Measurements from ENCODE around the gene BCL2L13. TPM values are rescaled to one million over a fixed set of nuclear protein-coding genes. Genes with fewer than 3 reads are reported as not detected.
A peak's percentile ranks its signal among the peaks of the same experiment; 100 is the strongest.

BCL2L13 gene
- total RNA-seq, 2 donors from 2014 or later: 37.5 to 44.2 TPM

GRCh38 chr22:17743661-17744411 lies 105.3 kb downstream of the BCL2L13 start:
- H3K4me1 Mint-ChIP-seq: peaks cover 11% of the 10 kb centered on the region
- Histone ChIP-seq H3K4me3 (ENCODE audit: low read length) (no peak overlapping the region), H3K4me1 (ENCODE audit: control insufficient read depth, insufficient read depth, low read length) (no peaks in the 10 kb centered on the region)

GRCh38 chr22:17744430-17744829 lies 105.9 kb downstream of the BCL2L13 start:
- no peak overlapping the region for H3K9ac ChIP-seq (ENCODE audit: extremely low read depth, low read length, poor library complexity, severe bottlenecking)
- 79 to 89% methylated on average over 5 to 7 of the region's 7 CpGs for WGBS, 2 experiments (ENCODE audit: insufficient coverage in 1 of 2, insufficient read length in 1 of 2)
- no peak overlapping the region for H3K27ac ChIP-seq (ENCODE audit: low read depth, low read length)
- no peaks in the 10 kb centered on the region for H3K36me3 ChIP-seq (ENCODE audit: control insufficient read depth, insufficient read depth, low read length)
- no peak overlapping the region for H3K27ac Mint-ChIP-seq
- peaks cover 11% of the 10 kb centered on the region for H3K4me1 Mint-ChIP-seq
- H3K4me3 Mint-ChIP-seq: no peak overlapping the region
- no peaks in the 10 kb centered on the region for H3K27me3 Mint-ChIP-seq (ENCODE audit: insufficient read depth)
- no peak for DNase-seq
- no peak overlapping the region for H3K4me3 ChIP-seq (ENCODE audit: low read length)
- no peaks in the 10 kb centered on the region for H3K4me1 ChIP-seq (ENCODE audit: control insufficient read depth, insufficient read depth, low read length)
- no peaks in the 10 kb centered on the region for H3K9me3 Mint-ChIP-seq
- H3K9me3 ChIP-seq (ENCODE audit: control insufficient read depth, low read length): no peaks in the 10 kb centered on the region
- H3K36me3 Mint-ChIP-seq (ENCODE audit: low read depth): no peaks in the 10 kb centered on the region
- H3K27me3 ChIP-seq (ENCODE audit: control insufficient read depth, insufficient read depth, low read length, poor library complexity, severe bottlenecking): no peaks in the 10 kb centered on the region
- TF ChIP-seq CTCF (conservative IDR thresholded peaks at IDR 0.05): no peak

More at GRCh38 chr22:17743661-17744411, 105.3 kb downstream of the BCL2L13 start:
- Histone ChIP-seq H3K9me3 (ENCODE audit: control insufficient read depth, low read length) (no peaks in the 10 kb centered on the region), H3K27me3 (ENCODE audit: control insufficient read depth, insufficient read depth, low read length, poor library complexity, severe bottlenecking) (no peaks in the 10 kb centered on the region), H3K36me3 (ENCODE audit: control insufficient read depth, insufficient read depth, low read length) (no peaks in the 10 kb centered on the region), H3K27ac (ENCODE audit: low read depth, low read length) (no peak overlapping the region), H3K9ac (ENCODE audit: extremely low read depth, low read length, poor library complexity, severe bottlenecking) (no peak overlapping the region)
- peak; percentile 60 for DNase-seq
- Mint-ChIP-seq H3K27me3 (ENCODE audit: insufficient read depth) (no peaks in the 10 kb centered on the region), H3K27ac (no peak overlapping the region), H3K36me3 (ENCODE audit: low read depth) (no peaks in the 10 kb centered on the region), H3K4me3 (no peak overlapping the region), H3K9me3 (no peaks in the 10 kb centered on the region)
- no peak for TF ChIP-seq CTCF (conservative IDR thresholded peaks at IDR 0.05)
- WGBS, 2 experiments (ENCODE audit: insufficient coverage in 1 of 2, insufficient read length in 1 of 2): 82 to 88% methylated on average over 20 to 25 of the region's 25 CpGs

- H3K27me3 ChIP-seq (ENCODE audit: control insufficient read depth, insufficient read depth, low read length, poor library complexity, severe bottlenecking): no peaks in the 10 kb centered on the region
- no peak for TF ChIP-seq CTCF (conservative IDR thresholded peaks at IDR 0.05)
- 90 to 96% methylated on average over 5 to 10 of the region's 10 CpGs for WGBS, 2 experiments (ENCODE audit: insufficient coverage in 1 of 2, insufficient read length in 1 of 2)
- no peaks in the 10 kb centered on the region for H3K9me3 ChIP-seq (ENCODE audit: control insufficient read depth, low read length)
- H3K36me3 ChIP-seq (ENCODE audit: control insufficient read depth, insufficient read depth, low read length): no peaks in the 10 kb centered on the region
- H3K4me3 ChIP-seq (ENCODE audit: low read length): no peak overlapping the region
- H3K27ac ChIP-seq (ENCODE audit: low read depth, low read length): no peak overlapping the region
- Mint-ChIP-seq H3K36me3 (ENCODE audit: low read depth) (no peaks in the 10 kb centered on the region), H3K9me3 (no peaks in the 10 kb centered on the region), H3K4me1 (peaks cover 8% of the 10 kb centered on the region), H3K4me3 (no peak overlapping the region), H3K27me3 (ENCODE audit: insufficient read depth) (no peaks in the 10 kb centered on the region), H3K27ac (no peak overlapping the region)
- no peak overlapping the region for H3K9ac ChIP-seq (ENCODE audit: extremely low read depth, low read length, poor library complexity, severe bottlenecking)
- DNase-seq: no peak
- no peaks in the 10 kb centered on the region for H3K4me1 ChIP-seq (ENCODE audit: control insufficient read depth, insufficient read depth, low read length)
Measured at GRCh38 chr22:17746916-17747315, 108.4 kb downstream of the BCL2L13 start.

All from endodermal cell (in vitro differentiated cells).